OCI-LY1 (cell line): Measurements from ENCODE around the gene ETV3.

ENCODE experiments used
- H2AFZ ChIP-seq: fragments of 200-600 bp; sonication (generic), shearing (Covaris generic); 2 replicates; pipeline ENCODE4 v1.6.0; 2014; ENCODE audit warnings: antibody characterized with exemption, mild to moderate bottlenecking, low read length
- H3F3A ChIP-seq: fragments of 200-600 bp; sonication (generic), shearing (Covaris generic); 2 replicates; pipeline ENCODE4 v1.6.0; 2014; ENCODE audit warnings: mild to moderate bottlenecking, antibody characterized with exemption, low read length, moderate library complexity; ENCODE audit not compliant: insufficient read depth
- H3K27ac ChIP-seq: fragments of 200-600 bp; sonication (generic); 2 replicates; pipeline ENCODE4 v1.5.1; 2014; ENCODE audit warnings: low read length, mixed run types, mild to moderate bottlenecking, low read depth; ENCODE audit not compliant: poor library complexity, severe bottlenecking
- H3K27me3 ChIP-seq: fragments of 200-600 bp; sonication (generic); 2 replicates; pipeline ENCODE4 v1.6.0; 2014; ENCODE audit warnings: antibody characterized with exemption, mild to moderate bottlenecking, low read length, moderate library complexity; ENCODE audit not compliant: insufficient read depth
- H3K36me3 ChIP-seq: fragments of 200-600 bp; sonication (generic); 2 replicates; pipeline ENCODE4 v1.6.1; 2014; ENCODE audit warnings: mild to moderate bottlenecking, antibody characterized with exemption, low read length, moderate library complexity, mixed read lengths; ENCODE audit not compliant: insufficient read depth
- H3K4me1 ChIP-seq: fragments of 200-600 bp; sonication (generic); 2 replicates; pipeline ENCODE4 v1.5.1; 2014; ENCODE audit warnings: mild to moderate bottlenecking, low read length, moderate library complexity; ENCODE audit not compliant: insufficient read depth, severe bottlenecking
- H3K4me2 ChIP-seq: fragments of 200-600 bp; sonication (generic), shearing (Covaris generic); 2 replicates; pipeline ENCODE4 v1.6.1; 2014; ENCODE audit warnings: low read length
- H3K4me3 ChIP-seq: fragments of 200-600 bp; sonication (generic); 2 replicates; pipeline ENCODE4 v1.5.1; 2014; ENCODE audit warnings: low read length, low read depth, mild to moderate bottlenecking, mixed read lengths; ENCODE audit not compliant: poor library complexity, severe bottlenecking
- H3K79me2 ChIP-seq: fragments of 200-600 bp; shearing (Covaris generic); 2 replicates; pipeline ENCODE4 v1.6.1; 2016; ENCODE audit warnings: mixed run types, low read length, mixed read lengths; ENCODE audit not compliant: insufficient read depth
- H3K9ac ChIP-seq: fragments of 200-600 bp; sonication (generic), shearing (Covaris generic); 2 replicates; pipeline ENCODE4 v1.6.1; 2014; ENCODE audit warnings: mild to moderate bottlenecking, low read length, mixed read lengths
- H3K9me2 ChIP-seq: fragments of 200-600 bp; sonication (generic), shearing (Covaris generic); 2 replicates; pipeline ENCODE4 v1.6.1; 2014; ENCODE audit warnings: low read depth, mild to moderate bottlenecking, low read length, mixed read lengths
- H3K9me3 ChIP-seq: fragments of 200-600 bp; shearing (Covaris generic); 2 replicates; pipeline ENCODE4 v1.6.1; 2014; ENCODE audit warnings: low read length, mixed read lengths
- H4K20me1 ChIP-seq: fragments of 200-600 bp; sonication (generic), shearing (Covaris generic); 2 replicates; pipeline ENCODE4 v1.6.0; 2016; ENCODE audit warnings: mild to moderate bottlenecking, low read length; ENCODE audit not compliant: insufficient read depth
- EZH2 ChIP-seq: fragments of 200-600 bp; sonication (generic), shearing (Covaris generic); IDR thresholded peaks from 2 replicates; pipeline ENCODE4 v1.8.0; 2017; ENCODE audit warnings: borderline replicate concordance, mixed run types, mild to moderate bottlenecking, antibody characterized with exemption, low read length, moderate library complexity, mixed read lengths
- TF ChIP-seq, protein P1 (sequence below): fragments of 200-600 bp; sonication (generic), shearing (Covaris generic); IDR thresholded peaks from 2 replicates; pipeline ENCODE4 v1.5.1; 2017; ENCODE audit warnings: mild to moderate bottlenecking, antibody characterized with exemption, low read length, moderate library complexity, mixed read lengths

ETV3 gene

DNA sequence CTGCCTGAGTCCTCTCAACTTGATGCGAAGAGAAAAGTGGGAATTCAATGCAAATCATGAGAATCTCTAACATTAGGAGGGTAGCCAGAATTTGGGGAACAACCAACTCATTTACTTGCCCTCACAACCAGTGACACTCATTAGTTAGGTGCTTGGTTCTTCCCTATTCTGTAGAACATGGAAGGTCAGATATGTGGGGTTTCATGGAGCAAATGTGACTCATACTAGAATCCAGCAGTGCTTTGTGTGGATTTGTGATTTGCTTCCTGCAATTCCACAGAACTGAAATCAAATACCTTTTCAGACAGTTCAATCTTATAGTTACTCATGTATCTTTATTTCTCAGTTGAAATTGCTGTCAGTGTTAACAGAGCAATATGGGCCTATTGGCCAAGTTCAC, 6.9 kb upstream of the ETV3 start:
- H3F3A ChIP-seq: no peaks in the 10 kb centered on the region
- no peaks in the 10 kb centered on the region for H4K20me1 ChIP-seq
- H3K36me3 ChIP-seq: no peaks in the 10 kb centered on the region
- TF ChIP-seq EZH2: no peak
- TF ChIP-seq, protein P1, sequence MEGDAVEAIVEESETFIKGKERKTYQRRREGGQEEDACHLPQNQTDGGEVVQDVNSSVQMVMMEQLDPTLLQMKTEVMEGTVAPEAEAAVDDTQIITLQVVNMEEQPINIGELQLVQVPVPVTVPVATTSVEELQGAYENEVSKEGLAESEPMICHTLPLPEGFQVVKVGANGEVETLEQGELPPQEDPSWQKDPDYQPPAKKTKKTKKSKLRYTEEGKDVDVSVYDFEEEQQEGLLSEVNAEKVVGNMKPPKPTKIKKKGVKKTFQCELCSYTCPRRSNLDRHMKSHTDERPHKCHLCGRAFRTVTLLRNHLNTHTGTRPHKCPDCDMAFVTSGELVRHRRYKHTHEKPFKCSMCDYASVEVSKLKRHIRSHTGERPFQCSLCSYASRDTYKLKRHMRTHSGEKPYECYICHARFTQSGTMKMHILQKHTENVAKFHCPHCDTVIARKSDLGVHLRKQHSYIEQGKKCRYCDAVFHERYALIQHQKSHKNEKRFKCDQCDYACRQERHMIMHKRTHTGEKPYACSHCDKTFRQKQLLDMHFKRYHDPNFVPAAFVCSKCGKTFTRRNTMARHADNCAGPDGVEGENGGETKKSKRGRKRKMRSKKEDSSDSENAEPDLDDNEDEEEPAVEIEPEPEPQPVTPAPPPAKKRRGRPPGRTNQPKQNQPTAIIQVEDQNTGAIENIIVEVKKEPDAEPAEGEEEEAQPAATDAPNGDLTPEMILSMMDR: no peak
- H3K27me3 ChIP-seq: no peaks in the 10 kb centered on the region
- no peak overlapping the region for H3K9ac ChIP-seq
- H2AFZ ChIP-seq: no peak overlapping the region
- no peaks in the 10 kb centered on the region for H3K79me2 ChIP-seq
- no peak overlapping the region for H3K27ac ChIP-seq
- no peaks in the 10 kb centered on the region for H3K9me2 ChIP-seq
- H3K4me1 ChIP-seq: peaks cover 10% of the 10 kb centered on the region
- no peak overlapping the region for H3K4me2 ChIP-seq
- no peaks in the 10 kb centered on the region for H3K9me3 ChIP-seq
- no peak overlapping the region for H3K4me3 ChIP-seq

DNA sequence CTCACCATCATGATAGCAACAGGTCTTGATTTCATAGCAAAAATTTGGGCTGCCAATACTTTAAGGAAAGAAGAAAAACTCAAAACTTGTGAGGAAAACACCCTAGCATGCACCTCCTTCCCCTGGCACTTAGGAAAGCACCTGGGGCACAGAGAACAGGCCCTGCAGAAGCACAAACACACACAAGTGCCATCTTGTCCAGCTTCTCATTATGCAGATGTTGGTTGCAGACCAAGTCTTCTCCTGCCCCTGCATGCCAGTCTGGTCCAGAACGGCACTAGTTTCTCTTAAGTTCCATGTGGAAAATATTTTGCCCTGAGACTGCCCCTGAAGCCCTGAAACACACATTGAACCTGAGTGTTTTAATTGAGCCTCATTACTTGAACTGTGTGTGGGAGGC, 6.3 kb upstream of the ETV3 start:
- Histone ChIP-seq H3F3A (peaks cover 2% of the 10 kb centered on the region; the same call in 1 of the 2 replicates), H3K36me3 (no peaks in the 10 kb centered on the region), H3K4me3 (no peak overlapping the region), H3K79me2 (no peaks in the 10 kb centered on the region), H3K9me2 (no peaks in the 10 kb centered on the region), H2AFZ (no peak overlapping the region), H3K27me3 (no peaks in the 10 kb centered on the region), H3K4me2 (no peak overlapping the region), H3K9ac (no peak overlapping the region), H3K4me1 (peaks cover 10% of the 10 kb centered on the region), H4K20me1 (no peaks in the 10 kb centered on the region), H3K27ac (no peak overlapping the region), H3K9me3 (no peaks in the 10 kb centered on the region)
- no peak for TF ChIP-seq EZH2
- TF ChIP-seq, protein P1: no peak

DNA sequence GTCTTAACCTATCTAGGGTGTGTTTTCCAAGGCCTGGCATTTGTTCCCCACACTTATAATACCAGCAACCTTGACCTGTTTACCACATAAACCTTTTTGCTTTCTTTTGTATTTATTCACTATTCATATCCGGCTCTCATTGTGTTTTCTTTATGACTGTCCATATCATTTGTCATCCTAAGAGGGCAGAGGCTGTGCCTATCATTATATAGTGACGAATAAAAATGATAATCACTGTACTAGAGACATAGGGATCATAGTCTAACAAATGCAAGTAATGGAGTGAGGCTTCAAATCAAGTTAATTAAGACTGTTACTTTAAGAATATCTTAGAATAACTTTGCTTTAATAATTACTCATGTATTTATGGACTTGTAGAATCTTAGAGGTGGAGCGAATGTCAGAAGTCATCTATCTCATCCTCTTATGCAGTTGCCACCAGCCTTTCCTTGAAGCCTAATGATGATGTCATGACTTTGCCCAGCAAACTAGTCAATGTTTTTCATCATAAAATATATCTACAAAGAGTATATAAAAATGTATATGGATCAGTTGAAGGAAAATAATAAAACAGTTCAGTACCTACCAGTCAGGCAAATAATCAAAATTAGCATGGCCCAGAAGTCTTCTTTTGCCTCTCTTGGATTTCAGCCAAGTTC, 4.7 kb upstream of the ETV3 start:
- H3K27me3 ChIP-seq: no peaks in the 10 kb centered on the region
- H2AFZ ChIP-seq: no peak overlapping the region
- peaks cover 7% of the 10 kb centered on the region; the same call in 1 of the 2 replicates for H3F3A ChIP-seq
- no peaks in the 10 kb centered on the region for H3K9me2 ChIP-seq
- no peak for TF ChIP-seq EZH2
- TF ChIP-seq, protein P1: no peak
- no peaks in the 10 kb centered on the region for H3K9me3 ChIP-seq
- H4K20me1 ChIP-seq: no peaks in the 10 kb centered on the region
- no peak overlapping the region for H3K4me2 ChIP-seq
- no peak overlapping the region for H3K27ac ChIP-seq
- H3K4me1 ChIP-seq: peaks cover 9% of the 10 kb centered on the region
- H3K79me2 ChIP-seq: no peaks in the 10 kb centered on the region
- H3K9ac ChIP-seq: no peak overlapping the region
- no peak overlapping the region for H3K4me3 ChIP-seq
- no peaks in the 10 kb centered on the region for H3K36me3 ChIP-seq
